GM21576 (cell line): Measurements from ENCODE around the gene MUC2.

Source experiments
- ATAC-seq: cut with Tn5 transposase; IDR thresholded peaks from one replicate; pipeline ENCODE4 v1.9.1; 2021; ENCODE audit warnings: mild to moderate bottlenecking, moderate library complexity; ENCODE audit not compliant: unreplicated experiment

MUC2 gene

GRCh38 chr11:1050581-1051355 is 23.9 kb upstream of the MUC2 start:
- no peak for ATAC-seq

DNA sequence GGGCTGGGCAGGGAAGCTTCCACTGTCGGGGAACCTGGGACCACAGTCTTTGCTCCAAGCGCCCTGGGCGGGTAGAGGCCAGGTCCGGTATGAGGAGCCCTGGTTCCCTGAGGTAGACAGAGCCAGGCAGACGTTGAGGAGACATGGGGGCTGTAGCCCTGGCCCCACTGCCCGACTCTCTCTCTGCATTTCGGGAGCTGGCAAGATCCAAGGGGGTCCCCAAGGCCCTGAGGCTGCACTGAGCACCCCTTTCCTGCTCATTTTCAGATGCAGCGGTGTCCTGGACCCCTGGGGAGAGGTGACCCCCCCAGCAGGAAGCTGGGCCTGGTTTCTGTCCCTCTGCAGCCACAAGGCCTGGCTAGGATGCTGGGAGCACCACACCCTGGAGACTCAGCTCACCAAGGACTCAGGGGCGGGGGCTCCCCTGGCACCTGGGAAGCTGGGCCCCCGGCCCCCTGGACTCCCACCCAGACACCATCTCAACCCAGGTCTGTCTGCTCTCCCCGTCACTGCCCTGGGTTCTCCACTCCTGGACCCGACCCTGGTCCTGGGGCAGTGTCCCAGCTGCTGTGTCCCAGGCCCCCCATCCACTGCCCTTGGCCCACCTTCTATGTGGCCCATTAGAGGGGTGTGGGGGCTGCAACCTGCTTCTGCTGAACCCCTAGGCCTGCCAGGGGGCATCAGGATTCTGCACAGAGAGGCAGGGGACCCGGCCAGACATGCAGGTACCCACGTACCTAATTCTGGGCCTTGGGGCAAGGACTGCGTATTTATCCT is 23.1 kb upstream of the MUC2 start:
- ATAC-seq = no peak

DNA sequence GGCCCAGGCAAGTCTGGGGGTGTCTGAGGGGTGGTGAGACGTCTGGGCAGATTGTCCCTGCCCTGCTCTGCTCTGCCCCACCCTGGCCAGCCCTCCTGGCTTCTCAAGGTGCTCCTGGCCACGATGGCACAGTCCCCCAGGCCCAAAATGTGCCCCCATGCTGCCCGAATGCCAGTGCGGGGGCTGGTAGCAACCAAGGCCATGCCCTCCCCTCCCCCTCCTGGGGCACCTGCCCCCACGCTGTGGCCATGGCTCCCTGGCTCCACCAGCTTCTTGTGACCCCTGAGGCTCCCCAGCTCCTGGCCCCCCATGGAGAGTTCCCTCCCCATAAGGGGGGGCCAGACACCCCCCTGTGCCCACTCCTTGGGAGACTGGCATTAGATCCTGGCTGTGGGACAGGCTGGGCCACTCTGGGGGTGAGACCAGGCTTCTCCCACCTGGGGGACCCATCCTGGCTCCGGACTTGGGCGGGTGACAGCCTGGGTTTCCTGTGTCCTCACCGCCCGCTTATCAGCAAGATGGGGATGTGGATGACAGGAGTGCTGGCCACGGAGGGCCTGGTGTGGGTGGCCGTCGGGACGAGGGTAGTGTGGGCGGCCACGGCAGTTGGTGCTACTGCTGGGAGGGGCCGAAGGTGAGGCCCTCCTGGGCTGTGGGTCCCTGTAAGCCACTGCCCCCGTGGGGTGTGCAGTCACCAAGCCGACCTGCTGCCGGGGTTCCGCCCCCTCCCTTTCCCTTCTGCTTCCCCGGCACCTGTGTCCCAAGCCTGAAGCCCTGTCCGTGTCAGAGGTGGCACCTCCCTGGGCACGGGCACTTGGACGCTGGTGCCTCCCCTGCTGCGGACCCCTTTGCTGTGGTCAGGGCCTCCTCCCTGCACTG is 22.3 kb upstream of the MUC2 start:
- ATAC-seq = no peak

GRCh38 chr11:1053121-1053901 is 21.4 kb upstream of the MUC2 start:
- ATAC-seq = no peak

- ATAC-seq = no peak
Measured at GRCh38 chr11:1054143-1055108, 20.2 kb upstream of the MUC2 start.

DNA sequence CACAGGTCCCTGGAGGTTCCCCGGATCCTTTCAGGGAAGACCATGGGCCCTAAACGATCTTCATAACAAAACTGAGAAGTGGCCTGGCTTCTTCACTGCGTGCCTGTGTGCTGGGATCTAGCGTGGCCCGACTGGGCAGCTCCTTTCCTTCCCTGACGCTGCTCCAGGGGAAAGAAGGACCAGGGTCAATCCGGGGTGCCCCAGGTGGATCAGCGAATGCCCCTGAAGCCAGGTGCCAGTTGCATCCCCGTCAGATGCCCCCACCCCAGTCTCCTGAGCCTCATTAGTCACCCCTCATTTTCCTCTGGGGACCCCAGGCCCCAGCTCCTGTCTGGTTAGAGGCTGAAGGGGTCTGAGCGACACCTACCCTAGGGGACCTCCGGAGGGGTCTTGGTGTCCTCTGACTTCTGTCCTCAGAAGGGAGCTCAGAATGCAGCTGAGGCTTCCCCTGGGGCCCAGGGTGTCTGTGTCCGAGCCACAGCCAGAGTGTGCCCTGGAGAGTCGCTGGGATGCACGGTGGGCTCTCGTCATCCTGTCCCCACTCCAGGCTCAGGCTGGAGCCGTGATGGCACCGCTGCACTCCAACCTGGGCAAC is 19.5 kb upstream of the MUC2 start:
- no peak for ATAC-seq

DNA sequence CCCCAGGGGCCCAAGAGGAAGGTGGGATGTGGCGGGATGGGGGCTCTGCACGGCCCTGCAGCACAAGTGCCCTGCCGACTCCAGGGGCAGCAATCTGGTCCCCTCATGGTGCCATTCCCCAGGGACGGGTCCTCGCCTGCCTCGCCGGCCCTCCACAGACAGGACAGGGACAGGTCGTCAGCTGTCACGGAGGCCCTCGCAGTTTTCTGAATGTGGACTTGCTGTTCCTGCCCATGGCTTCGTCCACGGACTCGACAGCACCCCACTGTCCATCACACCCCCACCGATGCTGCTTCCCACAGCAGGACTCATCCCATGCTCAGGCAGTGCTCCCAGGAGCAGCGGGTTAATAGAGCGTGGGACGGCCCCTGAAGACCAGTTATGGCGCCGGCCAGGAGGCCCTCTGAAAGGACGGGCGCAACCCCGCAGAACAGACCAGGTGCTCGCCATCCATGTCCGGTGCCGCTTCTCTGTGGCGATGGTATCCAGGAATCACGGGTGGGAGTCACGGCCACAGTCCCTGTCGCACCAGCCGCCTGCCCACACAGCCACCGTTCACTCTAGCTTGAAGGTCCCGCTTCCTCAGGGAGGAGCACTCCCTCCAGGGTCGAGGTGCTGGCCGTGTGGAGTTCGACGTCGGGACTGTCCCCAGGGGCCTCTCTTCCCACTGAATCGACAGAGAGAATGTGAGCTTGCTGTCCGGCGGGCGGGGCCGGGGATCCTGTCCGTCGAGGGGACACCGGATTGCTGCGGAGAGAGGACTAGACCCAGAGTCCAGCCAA is 18.5 kb upstream of the MUC2 start:
- ATAC-seq = no peak

GRCh38 chr11:1057806-1058205 is 16.9 kb upstream of the MUC2 start:
- ATAC-seq = no peak

DNA sequence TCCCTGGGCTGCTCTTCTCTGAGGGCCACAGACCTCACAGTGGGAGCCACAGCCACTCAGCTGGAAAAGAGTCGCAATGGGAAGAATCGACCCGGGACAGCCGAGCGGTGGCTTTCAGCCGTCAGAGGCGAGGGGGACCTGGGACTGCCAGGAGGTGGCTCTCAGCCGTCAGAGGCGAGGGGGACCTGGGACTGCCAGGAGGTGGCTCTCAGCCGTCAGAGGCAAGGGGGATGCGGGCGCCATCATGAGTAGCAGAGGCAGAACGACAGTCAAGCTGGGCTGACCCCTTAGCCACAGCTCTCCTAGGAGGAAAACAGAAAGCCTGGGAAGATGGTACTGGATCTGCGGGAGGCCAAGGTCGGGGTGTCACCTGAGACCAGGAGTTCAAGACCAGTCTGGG is 14.9 kb upstream of the MUC2 start:
- ATAC-seq = no peak

GRCh38 chr11:1060410-1060809 is 14.3 kb upstream of the MUC2 start:
- no peak for ATAC-seq

- ATAC-seq = no peak
Measured at GRCh38 chr11:1060852-1061616, 13.6 kb upstream of the MUC2 start.

GRCh38 chr11:1062075-1062820 is 12.4 kb upstream of the MUC2 start:
- no peak for ATAC-seq

GRCh38 chr11:1064167-1064566 is 10.5 kb upstream of the MUC2 start:
- no peak for ATAC-seq

- ATAC-seq = no peak
Measured at GRCh38 chr11:1067812-1068496, 6.7 kb upstream of the MUC2 start.

DNA sequence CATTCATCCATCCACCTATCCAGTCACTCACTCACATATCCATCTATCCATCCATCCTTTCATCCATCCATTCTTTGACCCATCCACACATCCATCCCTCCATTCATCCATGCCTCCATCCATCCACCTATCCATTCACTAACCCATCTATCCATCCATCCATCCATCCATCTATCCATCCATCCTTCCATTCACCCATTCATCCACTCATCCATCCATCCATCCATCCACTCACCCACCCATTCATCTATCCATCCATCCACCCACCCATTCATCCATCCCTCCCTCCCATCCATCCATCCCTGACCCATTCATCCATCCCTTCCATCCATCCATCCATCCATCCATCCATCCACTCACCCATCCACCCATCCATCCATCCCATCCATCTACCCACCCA is 4.9 kb upstream of the MUC2 start:
- ATAC-seq = no peak
